GM23248 (cell line): ENCODE data around the gene BICC1.

ENCODE experiments used
- EZH2 ChIP-seq: fragments of 200-600 bp; sonication (generic); IDR thresholded peaks from 2 replicates; pipeline ENCODE4 v1.6.1; 2018; ENCODE audit warnings: antibody characterized with exemption, mild to moderate bottlenecking; ENCODE audit not compliant: insufficient read depth, poor library complexity, severe bottlenecking
- EZH2phosphoT487 ChIP-seq: fragments of 200-600 bp; sonication (generic); IDR thresholded peaks from 2 replicates; pipeline ENCODE4 v1.6.1; 2018; ENCODE audit warnings: antibody characterized with exemption, moderate library complexity, mild to moderate bottlenecking, low read depth; ENCODE audit not compliant: insufficient read depth

DNA sequence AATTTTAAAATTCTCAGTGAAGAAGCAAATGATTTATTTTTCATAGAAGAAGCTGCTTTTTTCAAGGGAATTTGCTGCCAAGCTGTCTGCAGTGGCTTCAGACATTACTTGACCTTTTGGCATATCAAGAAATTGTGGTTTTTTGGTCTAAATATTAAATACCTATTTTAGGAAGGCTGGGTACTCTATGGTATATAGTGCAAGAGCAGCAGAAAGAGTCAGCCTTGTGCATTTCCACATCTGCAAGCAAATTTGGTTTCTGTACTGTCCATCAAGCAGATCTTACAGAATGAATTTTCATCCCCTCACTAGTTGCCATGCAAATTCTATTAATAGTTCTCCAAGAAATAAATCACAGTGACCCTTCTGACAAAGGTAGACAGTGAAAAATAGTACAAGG lies 222.0 kb downstream of the BICC1 start:
- no peak for TF ChIP-seq EZH2
- no peak for TF ChIP-seq EZH2phosphoT487
